ENCODE results near the gene HDGFL2. TPM values are rescaled to one million over a fixed set of nuclear protein-coding genes. Genes with fewer than 3 reads are reported as not detected.

HDGFL2 gene
- total RNA-seq, 2 experiments from 2014 or later, result 17.2 to 18.0 TPM

GRCh38 chr19:4519521-4520277 is 47.6 kb downstream of the HDGFL2 start:
- Histone ChIP-seq H3K36me3 (ENCODE audit: insufficient read depth, low read length) (no peaks in the 10 kb centered on the region), H3K27me3 (ENCODE audit: control insufficient read depth in 1 of 2, insufficient read depth in 2 of 2, low read length in 2 of 2) (no peaks in the 10 kb centered on the region), H3K4me1 (ENCODE audit: insufficient read depth, low read length) (no peaks in the 10 kb centered on the region), H3K4me3 (ENCODE audit: low read length) (no peak overlapping the region), H3K27ac (ENCODE audit: low read depth in 1 of 2, low read length in 2 of 2) (no peak overlapping the region), H3K9me3 (ENCODE audit: control insufficient read depth in 1 of 2, insufficient read depth in 1 of 2, low read length in 2 of 2) (peaks cover 0 to 12% of the 10 kb centered on the region in 2 experiments)
- TF ChIP-seq, protein P1, sequence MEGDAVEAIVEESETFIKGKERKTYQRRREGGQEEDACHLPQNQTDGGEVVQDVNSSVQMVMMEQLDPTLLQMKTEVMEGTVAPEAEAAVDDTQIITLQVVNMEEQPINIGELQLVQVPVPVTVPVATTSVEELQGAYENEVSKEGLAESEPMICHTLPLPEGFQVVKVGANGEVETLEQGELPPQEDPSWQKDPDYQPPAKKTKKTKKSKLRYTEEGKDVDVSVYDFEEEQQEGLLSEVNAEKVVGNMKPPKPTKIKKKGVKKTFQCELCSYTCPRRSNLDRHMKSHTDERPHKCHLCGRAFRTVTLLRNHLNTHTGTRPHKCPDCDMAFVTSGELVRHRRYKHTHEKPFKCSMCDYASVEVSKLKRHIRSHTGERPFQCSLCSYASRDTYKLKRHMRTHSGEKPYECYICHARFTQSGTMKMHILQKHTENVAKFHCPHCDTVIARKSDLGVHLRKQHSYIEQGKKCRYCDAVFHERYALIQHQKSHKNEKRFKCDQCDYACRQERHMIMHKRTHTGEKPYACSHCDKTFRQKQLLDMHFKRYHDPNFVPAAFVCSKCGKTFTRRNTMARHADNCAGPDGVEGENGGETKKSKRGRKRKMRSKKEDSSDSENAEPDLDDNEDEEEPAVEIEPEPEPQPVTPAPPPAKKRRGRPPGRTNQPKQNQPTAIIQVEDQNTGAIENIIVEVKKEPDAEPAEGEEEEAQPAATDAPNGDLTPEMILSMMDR (IDR thresholded peaks at IDR 0.05), result no peak
- no peak for DNase-seq
- ChIA-PET POLR2A (no interaction called here), CTCF (no interaction called here)
- no peaks in the 10 kb centered on the region for H3K36me3 Mint-ChIP-seq (ENCODE audit: low read depth)
- no peaks in the 10 kb centered on the region for H3K4me1 Mint-ChIP-seq (ENCODE audit: low read depth)
- no peaks in the 10 kb centered on the region for H3K27me3 Mint-ChIP-seq
- intact Hi-C loops (cut with DNase I, micrococcal nuclease), result no loop called here
- no peak for ATAC-seq (ENCODE audit: poor library complexity)
- no peaks in the 10 kb centered on the region for H3K9me3 Mint-ChIP-seq
- H3K27ac Mint-ChIP-seq, result no peak overlapping the region
- H3K4me3 Mint-ChIP-seq, result no peak overlapping the region

GRCh38 chr19:4521170-4521887 is 49.2 kb downstream of the HDGFL2 start:
- H3K27me3 ChIP-seq (ENCODE audit: control insufficient read depth in 1 of 2, insufficient read depth in 2 of 2, low read length in 2 of 2), result no peaks in the 10 kb centered on the region
- ATAC-seq (ENCODE audit: poor library complexity), result no peak

DNA sequence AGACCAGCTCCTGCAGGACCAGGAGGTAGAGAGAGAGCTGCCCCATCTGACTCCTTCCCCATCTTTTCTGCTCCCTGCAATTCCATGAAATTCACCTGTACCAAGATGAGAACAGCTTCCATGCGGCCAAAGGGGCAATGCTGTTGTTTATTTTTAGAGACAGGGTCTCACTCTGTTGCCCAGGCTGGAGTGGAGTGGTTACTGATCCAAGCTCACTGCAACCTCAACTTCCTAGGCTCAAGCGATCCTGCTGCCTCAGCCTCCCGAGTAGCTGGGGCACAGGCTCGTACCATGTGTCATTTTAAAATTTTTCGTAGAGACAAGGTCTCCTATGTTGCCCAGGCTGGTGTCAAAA is 49.8 kb downstream of the HDGFL2 start:
- Mint-ChIP-seq H3K27me3 (no peaks in the 10 kb centered on the region), H3K9me3 (no peaks in the 10 kb centered on the region), H3K4me1 (ENCODE audit: low read depth) (no peaks in the 10 kb centered on the region), H3K4me3 (no peak overlapping the region), H3K27ac (no peak overlapping the region), H3K36me3 (ENCODE audit: low read depth) (no peaks in the 10 kb centered on the region)
- intact Hi-C loops (cut with DNase I, micrococcal nuclease), result no loop called here
- Histone ChIP-seq H3K9me3 (ENCODE audit: control insufficient read depth in 1 of 2, insufficient read depth in 1 of 2, low read length in 2 of 2) (peaks cover 0 to 12% of the 10 kb centered on the region in 2 experiments), H3K27me3 (ENCODE audit: control insufficient read depth in 1 of 2, insufficient read depth in 2 of 2, low read length in 2 of 2) (no peaks in the 10 kb centered on the region), H3K4me1 (ENCODE audit: insufficient read depth, low read length) (no peaks in the 10 kb centered on the region), H3K4me3 (ENCODE audit: low read length) (no peak overlapping the region), H3K27ac (ENCODE audit: low read depth in 1 of 2, low read length in 2 of 2) (no peak overlapping the region), H3K36me3 (ENCODE audit: insufficient read depth, low read length) (no peaks in the 10 kb centered on the region)
- ATAC-seq (ENCODE audit: poor library complexity) (no peak), DNase-seq (no peak)
- POLR2A ChIA-PET, result no interaction called here
- CTCF ChIA-PET, result no interaction called here
- TF ChIP-seq, protein P1 (IDR thresholded peaks at IDR 0.05), result no peak

More at GRCh38 chr19:4521170-4521887, 49.2 kb downstream of the HDGFL2 start:
- H3K9me3 ChIP-seq (ENCODE audit: control insufficient read depth in 1 of 2, insufficient read depth in 1 of 2, low read length in 2 of 2), result peaks cover 0 to 12% of the 10 kb centered on the region in 2 experiments
- DNase-seq, result no peak
- no peak overlapping the region for H3K27ac ChIP-seq (ENCODE audit: low read depth in 1 of 2, low read length in 2 of 2)
- no peaks in the 10 kb centered on the region for H3K36me3 ChIP-seq (ENCODE audit: insufficient read depth, low read length)
- Mint-ChIP-seq H3K9me3 (no peaks in the 10 kb centered on the region), H3K27me3 (no peaks in the 10 kb centered on the region), H3K4me1 (ENCODE audit: low read depth) (no peaks in the 10 kb centered on the region), H3K36me3 (ENCODE audit: low read depth) (no peaks in the 10 kb centered on the region), H3K27ac (no peak overlapping the region), H3K4me3 (no peak overlapping the region)
- no peak overlapping the region for H3K4me3 ChIP-seq (ENCODE audit: low read length)
- ChIA-PET POLR2A (no interaction called here), CTCF (interaction anchor here (0.7 kb wide), 1 partner anchor 33 kb away, joined by 3 read pairs; no protein-coding TSS in a partner anchor)
- TF ChIP-seq, protein P1 (IDR thresholded peaks at IDR 0.05), result no peak
- intact Hi-C loops (cut with DNase I, micrococcal nuclease), result no loop called here
- H3K4me1 ChIP-seq (ENCODE audit: insufficient read depth, low read length), result no peaks in the 10 kb centered on the region

All from CD4-positive, alpha-beta T cell (primary cell).